ENCODE measurements around the gene TIE1.
A peak's percentile ranks its signal among the peaks of the same experiment; 100 is the strongest.
"Not testable (repeated sequence)": the region's sequence is repeated elsewhere in the genome, so short reads cannot be mapped to it uniquely, and the experiment has no call there.

The TIE1 gene

GRCh38 chr1:43365678-43366077 is 64.9 kb downstream of the TIE1 start:
- no peak for DNase-seq

GRCh38 chr1:43366179-43366578 is 65.4 kb downstream of the TIE1 start:
- DNase-seq = no peak

- no peak for DNase-seq
These were observed 65.8 kb downstream of the TIE1 start for GRCh38 chr1:43366601-43367025.

GRCh38 chr1:43367026-43367903 is 66.5 kb downstream of the TIE1 start:
- DNase-seq = no peak

- DNase-seq = peak; percentile 91
These were observed 67.3 kb downstream of the TIE1 start, which contains the start of gene ELOVL1 for GRCh38 chr1:43367904-43368645. Gene ELOVL1, minus strand, starts transcription at chr1:43368011. Its CDS starts 2,402 bp downstream, at chr1:43365609.

- no peak for DNase-seq
These were observed 67.9 kb downstream of the TIE1 start for GRCh38 chr1:43368646-43369020.

- not testable (repeated sequence) for DNase-seq
These were observed 69.0 kb downstream of the TIE1 start for GRCh38 chr1:43369779-43370178.

- DNase-seq = no peak
These were observed 69.8 kb downstream of the TIE1 start for GRCh38 chr1:43370564-43370963.

- no peak for DNase-seq
These were observed 71.4 kb downstream of the TIE1 start for GRCh38 chr1:43372172-43372571.
